Type B pancreatic cell (in vitro differentiated cells): ENCODE measurements around the gene LIMK1. TPM values are rescaled to one million over a fixed set of nuclear protein-coding genes. Genes with fewer than 3 reads are reported as not detected.
A peak's percentile ranks its signal among the peaks of the same experiment; 100 is the strongest.

Experiments
- DNase-seq: peaks from one replicate; pipeline ENCODE4 v3.0.0; 2021; ENCODE audit warnings: mixed read lengths; ENCODE audit not compliant: unreplicated experiment; ENCODE audit errors: extremely low spot score
- H3K27ac Mint-ChIP-seq: 2 replicates; pipeline ENCODE4 v1.8.0; 2021; ENCODE audit warnings: mild to moderate bottlenecking, mixed read lengths
- H3K27me3 Mint-ChIP-seq: 2 replicates; pipeline ENCODE4 v1.8.0; 2021; ENCODE audit warnings: mixed read lengths
- H3K36me3 Mint-ChIP-seq: 2 replicates; pipeline ENCODE4 v1.8.0; 2021; ENCODE audit warnings: mixed read lengths
- H3K4me1 Mint-ChIP-seq: one replicate; pipeline ENCODE4 v1.8.0; 2021; ENCODE audit warnings: mixed read lengths; ENCODE audit not compliant: unreplicated experiment
- H3K4me3 Mint-ChIP-seq: 2 replicates; pipeline ENCODE4 v1.8.0; 2021; ENCODE audit warnings: mild to moderate bottlenecking, mixed read lengths
- H3K9me3 Mint-ChIP-seq: 2 replicates; pipeline ENCODE4 v1.8.0; 2021; ENCODE audit warnings: mixed read lengths
- CTCF ChIP-seq: fragments of 200-600 bp; sonication (generic); conservative IDR thresholded peaks from 2 replicates; pipeline ENCODE4 v1.5.0; 2021; ENCODE audit warnings: antibody characterized with exemption, mild to moderate bottlenecking
- total RNA-seq: library from RNA; stranded (reverse); gene quantifications from 2 replicates; pipeline ENCODE4 v1.2.1, GENCODE V29; 2021; ENCODE audit warnings: low replicate concordance

LIMK1 gene
- total RNA-seq, 1 donor from 2014 or later: 46.6 TPM

GRCh38 chr7:74099031-74099430 is 15.4 kb downstream of the LIMK1 start:
- Mint-ChIP-seq H3K9me3 (no peaks in the 10 kb centered on the region), H3K4me3 (no peak overlapping the region), H3K4me1 (peaks cover 12% of the 10 kb centered on the region), H3K27me3 (no peaks in the 10 kb centered on the region), H3K27ac (no peak overlapping the region), H3K36me3 (peaks cover 8% of the 10 kb centered on the region)
- no peak for DNase-seq
- TF ChIP-seq CTCF: no peak

GRCh38 chr7:74101061-74101681 is 17.6 kb downstream of the LIMK1 start:
- DNase-seq: no peak
- no peaks in the 10 kb centered on the region for H3K9me3 Mint-ChIP-seq
- no peak for TF ChIP-seq CTCF
- H3K27me3 Mint-ChIP-seq: no peaks in the 10 kb centered on the region
- H3K4me3 Mint-ChIP-seq: no peak overlapping the region
- H3K27ac Mint-ChIP-seq: no peak overlapping the region
- H3K36me3 Mint-ChIP-seq: peaks cover 8% of the 10 kb centered on the region
- H3K4me1 Mint-ChIP-seq: peaks cover 4% of the 10 kb centered on the region

GRCh38 chr7:74103219-74103772 is 19.7 kb downstream of the LIMK1 start:
- TF ChIP-seq CTCF: no peak
- Mint-ChIP-seq H3K4me3 (no peak overlapping the region), H3K27me3 (no peaks in the 10 kb centered on the region), H3K36me3 (peaks cover 1% of the 10 kb centered on the region), H3K4me1 (no peaks in the 10 kb centered on the region), H3K9me3 (no peaks in the 10 kb centered on the region), H3K27ac (peak overlapping the region; percentile 87)
- no peak for DNase-seq

- no peak overlapping the region for H3K4me3 Mint-ChIP-seq
- H3K4me1 Mint-ChIP-seq: no peaks in the 10 kb centered on the region
- no peaks in the 10 kb centered on the region for H3K9me3 Mint-ChIP-seq
- no peak for DNase-seq
- H3K27me3 Mint-ChIP-seq: no peaks in the 10 kb centered on the region
- TF ChIP-seq CTCF: no peak
- no peak overlapping the region for H3K27ac Mint-ChIP-seq
- no peaks in the 10 kb centered on the region for H3K36me3 Mint-ChIP-seq
Observed at GRCh38 chr7:74104702-74105101, 21.1 kb downstream of the LIMK1 start.

- no peaks in the 10 kb centered on the region for H3K27me3 Mint-ChIP-seq
- H3K36me3 Mint-ChIP-seq: no peaks in the 10 kb centered on the region
- no peak overlapping the region for H3K27ac Mint-ChIP-seq
- no peaks in the 10 kb centered on the region for H3K9me3 Mint-ChIP-seq
- no peak overlapping the region for H3K4me3 Mint-ChIP-seq
- no peaks in the 10 kb centered on the region for H3K4me1 Mint-ChIP-seq
- no peak for DNase-seq
- TF ChIP-seq CTCF: no peak
Observed at GRCh38 chr7:74105992-74106391, 22.4 kb downstream of the LIMK1 start.
